IMR-90 (cell line): ENCODE results near the gene PET117. TPM values are rescaled to one million over a fixed set of nuclear protein-coding genes. Genes with fewer than 3 reads are reported as not detected.

ENCODE experiments used
- ATAC-seq: fragments of 200-7000 bp; cut with Tn5 transposase; 2 replicates; pipeline ENCODE4 v1.9.1; 2020; ENCODE audit warnings: low read depth, mild to moderate bottlenecking, moderate library complexity
- BruUV-seq: library from RNA; stranded (reverse); fragments of 400-500 nt; replicated peaks from 2 replicates; lab custom pipeline; 2021; lab: Mats Ljungman, UMichigan
- CTCF ChIA-PET: fragments of 300-600 bp; formaldehyde crosslinking; extraction: SDS; loops from one replicate; lab custom pipeline; 2021; ENCODE audit warnings: antibody characterized with exemption; lab: Yijun Ruan, JAX
- POLR2A ChIA-PET: fragments of 300-600 bp; sonication (Branson Sonifier 250); formaldehyde crosslinking; loops from one replicate; lab custom pipeline; 2022; ENCODE audit warnings: antibody characterized with exemption; ENCODE audit not compliant: unreplicated experiment; lab: Charles Lee
- DNase-seq: peaks from one replicate; pipeline ENCODE4 v3.0.0; 2013
- H2AFZ ChIP-seq: replicated peaks from 2 replicates; pipeline ENCODE3; 2013; ENCODE audit warnings: low read length, mild to moderate bottlenecking; ENCODE audit not compliant: poor library complexity
- H2AK5ac ChIP-seq: 2 replicates; pipeline ENCODE4 v1.6.1; 2013; ENCODE audit warnings: low read depth, low read length, inconsistent platforms
- H2AK9ac ChIP-seq: replicated peaks from 2 replicates; pipeline ENCODE3; 2013; ENCODE audit warnings: mild to moderate bottlenecking, low read depth, low read length, moderate library complexity; ENCODE audit not compliant: poor library complexity
- H2BK120ac ChIP-seq: 2 replicates; pipeline ENCODE4 v1.6.1; 2013; ENCODE audit warnings: low read depth, low read length, inconsistent platforms
- H2BK15ac ChIP-seq: 3 replicates; pipeline ENCODE4 v1.6.1; 2013; ENCODE audit warnings: low read depth, low read length, inconsistent platforms
- H2BK20ac ChIP-seq: 2 replicates; pipeline ENCODE4 v1.6.1; 2013; ENCODE audit warnings: low read depth, mild to moderate bottlenecking, inconsistent platforms, low read length, moderate library complexity
- H2BK5ac ChIP-seq: 2 replicates; pipeline ENCODE4 v1.6.1; 2013; ENCODE audit warnings: mild to moderate bottlenecking, low read depth, low read length, inconsistent platforms; ENCODE audit not compliant: poor library complexity, severe bottlenecking
- H3K14ac ChIP-seq: replicated peaks from 2 replicates; pipeline ENCODE4 v1.6.1; 2013; ENCODE audit warnings: low read depth, low read length, inconsistent platforms
- H3K18ac ChIP-seq: 2 replicates; pipeline ENCODE4 v1.6.1; 2013; ENCODE audit warnings: low read depth, low read length, control low read depth
- H3K23ac ChIP-seq: 2 replicates; pipeline ENCODE4 v1.6.1; 2013; ENCODE audit warnings: low read depth, low read length, inconsistent platforms
- H3K27ac ChIP-seq: 2 replicates; pipeline ENCODE4 v1.5.1; 2013; ENCODE audit warnings: mild to moderate bottlenecking, control low read depth, low read length; ENCODE audit not compliant: insufficient read depth
- H3K27me3 ChIP-seq: 2 replicates; pipeline ENCODE4 v1.6.1; 2013; ENCODE audit warnings: low read length; ENCODE audit not compliant: control insufficient read depth, insufficient read depth
- H3K36me3 ChIP-seq: 2 replicates; pipeline ENCODE4 v1.6.1; 2013; ENCODE audit warnings: low read length, mixed read lengths; ENCODE audit not compliant: control insufficient read depth, insufficient read depth
- H3K4ac ChIP-seq: 2 replicates; pipeline ENCODE4 v1.6.1; 2013; ENCODE audit warnings: low read depth, low read length, inconsistent platforms
- H3K4me1 ChIP-seq: 2 replicates; pipeline ENCODE4 v1.6.1; 2013; ENCODE audit warnings: low read length, mixed read lengths; ENCODE audit not compliant: control insufficient read depth, insufficient read depth
- H3K4me2 ChIP-seq: 2 replicates; pipeline ENCODE4 v1.6.1; 2013; ENCODE audit warnings: low read depth, mild to moderate bottlenecking, control low read depth, low read length, moderate library complexity
- H3K4me3 ChIP-seq: 2 replicates; pipeline ENCODE4 v1.5.1; 2013; ENCODE audit warnings: low read depth, mild to moderate bottlenecking, control low read depth, low read length, moderate library complexity; ENCODE audit not compliant: insufficient read depth
- H3K56ac ChIP-seq: 2 replicates; pipeline ENCODE4 v1.6.1; 2013; ENCODE audit warnings: low read length, inconsistent platforms; ENCODE audit not compliant: insufficient read depth; ENCODE audit errors: extremely low read depth
- H3K79me1 ChIP-seq, 2 experiments: 2 replicates each; pipeline ENCODE4 v1.6.1; 2013; ENCODE audit warnings: low read length in 2 of 2, inconsistent platforms in 1 of 2, low read depth in 1 of 2
- H3K9ac ChIP-seq: 2 replicates; pipeline ENCODE4 v1.6.1; 2013; ENCODE audit warnings: low read depth, low read length, control low read depth
- H3K9me1 ChIP-seq: 2 replicates; pipeline ENCODE4 v1.6.1; 2013; ENCODE audit warnings: low read length, inconsistent platforms; ENCODE audit not compliant: insufficient read depth
- H3K9me3 ChIP-seq: 2 replicates; pipeline ENCODE4 v1.6.1; 2013; ENCODE audit warnings: low read length; ENCODE audit not compliant: control insufficient read depth, insufficient read depth
- H4K20me1 ChIP-seq: 2 replicates; pipeline ENCODE4 v1.6.1; 2013; ENCODE audit warnings: low read length, inconsistent platforms; ENCODE audit not compliant: insufficient read depth
- H4K5ac ChIP-seq: 2 replicates; pipeline ENCODE4 v1.6.1; 2013; ENCODE audit warnings: mild to moderate bottlenecking, low read depth, low read length, control low read depth
- H4K8ac ChIP-seq, 2 experiments: 2 replicates each; pipeline ENCODE4 v1.6.1; 2013; ENCODE audit warnings: low read depth in 2 of 2, low read length in 2 of 2, control low read depth in 1 of 2, inconsistent platforms in 1 of 2
- H4K91ac ChIP-seq: 2 replicates; pipeline ENCODE4 v1.6.1; 2013; ENCODE audit warnings: low read depth, low read length, inconsistent platforms; ENCODE audit not compliant: insufficient read depth
- BHLHE40 ChIP-seq: fragments of 150-350 bp; IDR thresholded peaks from 2 replicates; pipeline ENCODE4 v1.6.1; 2016; ENCODE audit warnings: mild to moderate bottlenecking, low read depth, low read length
- CTCF ChIP-seq: conservative IDR thresholded peaks from 2 replicates; pipeline ENCODE4 v1.5.1; 2012; ENCODE audit warnings: mild to moderate bottlenecking, low read depth, low read length, improper control_type of control experiment
- ELK1 ChIP-seq: fragments of 150-350 bp; IDR thresholded peaks from 2 replicates; pipeline ENCODE4 v1.6.1; 2016; ENCODE audit warnings: low read depth, mild to moderate bottlenecking, low read length, moderate library complexity, borderline replicate concordance
- FOS ChIP-seq: fragments of 150-350 bp; IDR thresholded peaks from 2 replicates; pipeline ENCODE4 v1.6.1; 2016; ENCODE audit warnings: low read depth, low read length
- MAZ ChIP-seq: IDR thresholded peaks from 2 replicates; pipeline ENCODE4 v1.6.1; 2012; ENCODE audit warnings: low read depth, mild to moderate bottlenecking, low read length, improper control_type of control experiment, moderate library complexity, borderline replicate concordance
- NFE2L2 ChIP-seq: fragments of 150-350 bp; IDR thresholded peaks from 2 replicates; pipeline ENCODE4 v1.6.1; 2016; ENCODE audit warnings: low read depth, mild to moderate bottlenecking, low read length
- POLR2A ChIP-seq: IDR thresholded peaks from 2 replicates; pipeline ENCODE4 v1.6.1; 2012; ENCODE audit warnings: mild to moderate bottlenecking, low read depth, low read length
- RAD21 ChIP-seq: IDR thresholded peaks from 2 replicates; pipeline ENCODE4 v1.6.1; 2012; ENCODE audit warnings: low read length, improper control_type of control experiment
- RCOR1 ChIP-seq: IDR thresholded peaks from 2 replicates; pipeline ENCODE4 v1.6.1; 2012; ENCODE audit warnings: mild to moderate bottlenecking, low read length, improper control_type of control experiment; ENCODE audit not compliant: insufficient replicate concordance
- RFX5 ChIP-seq: IDR thresholded peaks from 2 replicates; pipeline ENCODE4 v1.8.0; 2012; ENCODE audit warnings: low read depth, mild to moderate bottlenecking, low read length, moderate library complexity
- SMC3 ChIP-seq: fragments of 150-350 bp; IDR thresholded peaks from 2 replicates; pipeline ENCODE4 v1.6.1; 2016; ENCODE audit warnings: low read depth, mild to moderate bottlenecking, antibody characterized with exemption, low read length, moderate library complexity
- WGBS, 2 experiments: methylation state at CpG; one replicate each; pipeline versions ENCODE4 v1.1.5 to v1.1.7; 2013; ENCODE audit warnings: missing lambda C conversion rate in 2 of 2; ENCODE audit not compliant: insufficient read length in 1 of 2; ENCODE audit errors: extremely low coverage in 2 of 2; 5-methylcytosine and 5-hydroxymethylcytosine counted together
- dilution Hi-C: fragments of 300-500 bp; cut with HindIII; formaldehyde crosslinking; loops from one replicate; pipeline ENCODE4 v1.14.3; 2018; ENCODE audit warnings: low sequenced_read_pairs; ENCODE audit not compliant: unreplicated experiment
- in situ Hi-C: fragments of 300-500 bp; cut with MboI; formaldehyde crosslinking; loops from 3 replicates; pipeline ENCODE4 v1.14.3; 2019; ENCODE audit warnings: low sequenced_read_pairs, inconsistent platforms, mixed read lengths
- intact Hi-C: fragments of 100-400 bp; cut with micrococcal nuclease; formaldehyde crosslinking; loops from 2 replicates; pipeline ENCODE4 v1.10.0; 2022
- polyA plus RNA-seq, 3 experiments: library from polyadenylated mRNA; depleted of rRNA; stranded (reverse); fragments of >200 nt; gene quantifications; 2 replicates each; pipeline ENCODE4 v1.2.3, GENCODE V29; 2012; ENCODE audit warnings: low replicate concordance in 1 of 3
- total RNA-seq: library from RNA; depleted of rRNA; stranded (reverse); fragments of >200 nt; gene quantifications from 2 replicates; pipeline ENCODE4 v1.2.3, GENCODE V29; 2012

The PET117 gene
- total and polyA plus RNA-seq, 2 of the 4 experiments (the other 2 are of a cell fraction) = 3.9 to 8.3 TPM

- intact Hi-C loops = no loop called here
- H2AK9ac ChIP-seq = no peak overlapping the region
- no peak overlapping the region for H4K5ac ChIP-seq
- H3K23ac ChIP-seq = no peak overlapping the region
- H4K8ac ChIP-seq = no peak overlapping the region
- no peak overlapping the region for H3K9ac ChIP-seq
- dilution Hi-C loops = no loop called here
- in situ Hi-C loops = no loop called here
- H3K9me3 ChIP-seq = no peaks in the 10 kb centered on the region
- H2AK5ac ChIP-seq = no peak overlapping the region
- H4K91ac ChIP-seq = no peak overlapping the region
- H2BK20ac ChIP-seq = no peak overlapping the region
- no peak for TF ChIP-seq ELK1
- TF ChIP-seq BHLHE40 = no peak
- TF ChIP-seq RAD21 = no peak
- TF ChIP-seq POLR2A = no peak
- no peak for TF ChIP-seq RFX5
- no peak for TF ChIP-seq NFE2L2
- no peak for TF ChIP-seq FOS
- TF ChIP-seq SMC3 = no peak
- no peak for TF ChIP-seq CTCF
- no peak for TF ChIP-seq MAZ
- no peak for TF ChIP-seq RCOR1
- no peak overlapping the region for H3K27ac ChIP-seq
- no peak overlapping the region for H2BK5ac ChIP-seq
- H2AFZ ChIP-seq = no peak overlapping the region
- H3K9me1 ChIP-seq = peaks cover 2% of the 10 kb centered on the region; the same call in 1 of the 2 replicates
- H3K27me3 ChIP-seq = no peaks in the 10 kb centered on the region
- H3K56ac ChIP-seq = no peak overlapping the region
- H2BK120ac ChIP-seq = no peak overlapping the region
- 43% methylated on average over 1 of the region's 1 CpG; no CpG with 5 or more reads in 1 of the 2 experiments for WGBS, 2 experiments
- H3K18ac ChIP-seq = no peak overlapping the region
- BruUV-seq = no TSS peak
- H4K20me1 ChIP-seq = no peaks in the 10 kb centered on the region
- H3K4me3 ChIP-seq = no peak overlapping the region
- DNase-seq = no peak
- no peak overlapping the region for H3K14ac ChIP-seq
- no peak overlapping the region for H3K4ac ChIP-seq
- ChIA-PET POLR2A (no interaction called here), CTCF (no interaction called here)
- H2BK15ac ChIP-seq = no peak overlapping the region
- no peak overlapping the region for H3K4me2 ChIP-seq
- no peak for ATAC-seq
- H3K36me3 ChIP-seq = peaks cover 10% of the 10 kb centered on the region
- H3K4me1 ChIP-seq = no peaks in the 10 kb centered on the region
- H3K79me1 ChIP-seq = no peaks in the 10 kb centered on the region
Measured at GRCh38 chr20:18191306-18191705, 53.6 kb downstream of the PET117 start.
